GM21825 (cell line): ENCODE measurements around the gene PRCP.

Experiments
- ATAC-seq: cut with Tn5 transposase; IDR thresholded peaks from one replicate; pipeline ENCODE4 v1.9.1; 2021; ENCODE audit warnings: mild to moderate bottlenecking, moderate library complexity; ENCODE audit not compliant: unreplicated experiment

PRCP gene

GRCh38 chr11:82790723-82791484 is 109.3 kb downstream of the PRCP start:
- ATAC-seq: no peak

- ATAC-seq: no peak
Observed at GRCh38 chr11:82787981-82788380, 112.2 kb downstream of the PRCP start.

- ATAC-seq: no peak
Observed at GRCh38 chr11:82786836-82787235, 113.4 kb downstream of the PRCP start.

GRCh38 chr11:82786001-82786400 is 114.2 kb downstream of the PRCP start:
- ATAC-seq: no peak

- no peak for ATAC-seq
Observed at GRCh38 chr11:82782825-82783374, 117.3 kb downstream of the PRCP start.

GRCh38 chr11:82778776-82779175 is 121.5 kb downstream of the PRCP start:
- ATAC-seq: no peak

GRCh38 chr11:82776377-82776776 is 123.9 kb downstream of the PRCP start:
- no peak for ATAC-seq

- peak; percentile 93 for ATAC-seq
Observed at GRCh38 chr11:82775736-82776346, 124.4 kb downstream of the PRCP start.

- no peak for ATAC-seq
Observed at GRCh38 chr11:82775218-82775617, 125.0 kb downstream of the PRCP start.
